ENCODE measurements around the gene MTUS2.

MTUS2 gene

GRCh38 chr13:29423050-29423449 lies 602.9 kb downstream of the MTUS2 start:
- DNase-seq = no peak

GRCh38 chr13:29427937-29428309 lies 607.8 kb downstream of the MTUS2 start:
- no peak for DNase-seq

GRCh38 chr13:29428310-29429181 lies 608.4 kb downstream of the MTUS2 start:
- DNase-seq = no peak

- DNase-seq = no peak
Observed at GRCh38 chr13:29429286-29429900, 609.3 kb downstream of the MTUS2 start.

GRCh38 chr13:29434217-29434945 lies 614.2 kb downstream of the MTUS2 start:
- DNase-seq = no peak

- no peak for DNase-seq
Observed at GRCh38 chr13:29435125-29435911, 615.2 kb downstream of the MTUS2 start.

- no peak for DNase-seq
Observed at GRCh38 chr13:29436291-29436690, 616.2 kb downstream of the MTUS2 start.

- DNase-seq = no peak
Observed at GRCh38 chr13:29436721-29437280, 616.7 kb downstream of the MTUS2 start.

- no peak for DNase-seq
Observed at GRCh38 chr13:29438769-29439168, 618.6 kb downstream of the MTUS2 start.

- DNase-seq = no peak
Observed at GRCh38 chr13:29439601-29440388, 619.7 kb downstream of the MTUS2 start.

- DNase-seq = no peak
Observed at GRCh38 chr13:29441306-29441705, 621.2 kb downstream of the MTUS2 start.

GRCh38 chr13:29446016-29446415 lies 625.9 kb downstream of the MTUS2 start:
- DNase-seq = no peak

GRCh38 chr13:29448174-29448573 lies 628.0 kb downstream of the MTUS2 start:
- DNase-seq = no peak

- DNase-seq = no peak
Observed at GRCh38 chr13:29449726-29450125, 629.6 kb downstream of the MTUS2 start.

GRCh38 chr13:29451976-29452375 lies 631.8 kb downstream of the MTUS2 start:
- DNase-seq = no peak

- DNase-seq = no peak
Observed at GRCh38 chr13:29452773-29453616, 632.9 kb downstream of the MTUS2 start.

- no peak for DNase-seq
Observed at GRCh38 chr13:29453617-29454011, 633.5 kb downstream of the MTUS2 start.

- DNase-seq = no peak
Observed at GRCh38 chr13:29454931-29455481, 634.9 kb downstream of the MTUS2 start.

GRCh38 chr13:29456419-29456818 lies 636.3 kb downstream of the MTUS2 start:
- DNase-seq = no peak

- no peak for DNase-seq
Observed at GRCh38 chr13:29457299-29457698, 637.2 kb downstream of the MTUS2 start.

GRCh38 chr13:29458419-29458818 lies 638.3 kb downstream of the MTUS2 start:
- DNase-seq = no peak

Measured in DMS79 (cell line).